DMS53 treated with DMSO at 0.1 percent for 48 hours (cell line): ENCODE data around the gene SP2.

Experiments
- DNase-seq: peaks from one replicate; lab custom pipeline; 2025; ENCODE audit not compliant: unreplicated experiment; lab: John Stamatoyannopoulos, UW

Gene SP2

GRCh38 chr17:47970725-47971499 lies 74.9 kb downstream of the SP2 start, which contains the start of gene CDK5RAP3:
Gene CDK5RAP3, plus strand, starts transcription at chr17:47971113. Its CDS starts 34 bp downstream, at chr17:47971147.
- DNase-seq, result peak; percentile 99

GRCh38 chr17:47973541-47973940 lies 77.5 kb downstream of the SP2 start:
- DNase-seq, result no peak

- DNase-seq, result no peak
These were observed 79.3 kb downstream of the SP2 start for GRCh38 chr17:47975189-47975822.

GRCh38 chr17:47975823-47976205 lies 79.8 kb downstream of the SP2 start:
- no peak for DNase-seq

GRCh38 chr17:47978324-47978723 lies 82.3 kb downstream of the SP2 start:
- DNase-seq, result peak; percentile 39
